HCT116 (cell line): ENCODE data around the gene MAST4. TPM values are rescaled to one million over a fixed set of nuclear protein-coding genes. Genes with fewer than 3 reads are reported as not detected.

ENCODE experiments used
- ATAC-seq: fragments of 200-7000 bp; cut with Tn5 transposase; 2 replicates; pipeline ENCODE4 v1.9.1; 2020; ENCODE audit warnings: mild to moderate bottlenecking, moderate library complexity
- BruUV-seq: library from RNA; stranded (reverse); fragments of 400-500 nt; replicated peaks from 2 replicates; lab custom pipeline; 2021; lab: Mats Ljungman, UMichigan
- CTCF ChIA-PET: fragments of 300-600 bp; sonication (Branson Sonifier 250); formaldehyde crosslinking; loops from one replicate; lab custom pipeline; 2021; ENCODE audit warnings: antibody characterized with exemption; lab: Charles Lee
- POLR2A ChIA-PET: fragments of 300-600, 350-600 bp; sonication (Branson Sonifier 250); formaldehyde crosslinking; loops from one replicate; lab custom pipeline; 2021; ENCODE audit warnings: antibody characterized with exemption; lab: Charles Lee
- RAD21 ChIA-PET, 2 experiments: fragments of 300-600 bp; sonication (Branson Sonifier 250); formaldehyde crosslinking; loops; one replicate each; lab custom pipeline; 2023; ENCODE audit warnings: low total read pairs in 2 of 2; ENCODE audit not compliant: uncharacterized antibody in 2 of 2, unreplicated experiment in 2 of 2, low non-redundant PET in 1 of 2; lab: Charles Lee
- DNase-seq: peaks from one replicate; pipeline ENCODE4 v3.0.0-alpha.2; 2010; ENCODE audit warnings: low read depth, low spot score
- H2AFZ ChIP-seq: fragments of 200-600 bp; shearing (Covaris generic), sonication (generic); 2 replicates; pipeline ENCODE4 v1.6.1; 2017; ENCODE audit warnings: low read depth, mixed run types, mixed read lengths, antibody characterized with exemption, low read length; ENCODE audit not compliant: poor library complexity, severe bottlenecking
- H3K27ac ChIP-seq: 2 replicates; pipeline ENCODE4 v1.5.1; 2012; ENCODE audit warnings: low read depth, low read length
- H3K27me3 ChIP-seq: fragments of 200-600 bp; sonication (generic); 2 replicates; pipeline ENCODE4 v1.6.1; 2016; ENCODE audit warnings: mixed run types, low read length, mixed read lengths; ENCODE audit not compliant: insufficient read depth
- H3K36me3 ChIP-seq, 2 experiments: fragments of 200-500 bp in 1 of 2; fragments of 200-600 bp in 1 of 2; sonication (Bioruptor generic) in 1 of 2; sonication (generic) in 1 of 2; 2 replicates each; pipeline versions ENCODE4 v1.5.1 to v1.6.1; 2014 to 2016; ENCODE audit warnings: low read length in 2 of 2, inconsistent platforms in 1 of 2, mixed read lengths in 1 of 2, mixed run types in 1 of 2; ENCODE audit not compliant: insufficient read depth in 2 of 2, control insufficient read depth in 1 of 2
- H3K4me1 ChIP-seq, 2 experiments: fragments of 200-600 bp in 1 of 2; sonication (generic) in 1 of 2; 2 replicates each; pipeline versions ENCODE4 v1.5.1 to v1.6.1; 2012 to 2017; ENCODE audit warnings: low read length in 2 of 2, inconsistent platforms in 1 of 2, mild to moderate bottlenecking in 1 of 2, mixed read lengths in 1 of 2, mixed run types in 1 of 2, moderate library complexity in 1 of 2; ENCODE audit not compliant: insufficient read depth in 2 of 2, control insufficient read depth in 1 of 2
- H3K4me2 ChIP-seq: fragments of 200-600 bp; sonication (generic); 2 replicates; pipeline ENCODE4 v1.6.1; 2017; ENCODE audit warnings: mixed run types, low read length, mixed read lengths
- H3K4me3 ChIP-seq, 2 experiments: fragments of 200-600 bp in 1 of 2; sonication (generic) in 1 of 2; replicated peaks in 1 of 2; 2 replicates each; pipeline ENCODE4 v1.5.1; 2011 to 2016; ENCODE audit warnings: low read length in 2 of 2, control low read depth in 1 of 2, low read depth in 1 of 2, mild to moderate bottlenecking in 1 of 2, mixed read lengths in 1 of 2, mixed run types in 1 of 2
- H3K79me2 ChIP-seq: fragments of 200-600 bp; sonication (generic); 2 replicates; pipeline ENCODE4 v1.6.1; 2017; ENCODE audit warnings: mild to moderate bottlenecking, mixed run types, low read length, moderate library complexity, mixed read lengths; ENCODE audit not compliant: insufficient read depth
- H3K9ac ChIP-seq: fragments of 200-600 bp; sonication (generic); 2 replicates; pipeline ENCODE4 v1.6.1; 2016; ENCODE audit warnings: low read length, mixed read lengths
- H3K9me2 ChIP-seq: fragments of 200-600 bp; sonication (generic), shearing (Covaris generic); 2 replicates; pipeline ENCODE4 v1.6.1; 2017; ENCODE audit warnings: mixed run types, mild to moderate bottlenecking, moderate library complexity; ENCODE audit not compliant: insufficient read depth
- H3K9me3 ChIP-seq, 2 experiments: fragments of 200-500 bp in 1 of 2; fragments of 200-600 bp in 1 of 2; sonication (Bioruptor generic) in 1 of 2; sonication (generic) in 1 of 2; 2 replicates each; pipeline ENCODE4 v1.6.1; 2014 to 2017; ENCODE audit warnings: low read length in 2 of 2, mixed read lengths in 2 of 2, inconsistent platforms in 1 of 2, low read depth in 1 of 2, mild to moderate bottlenecking in 1 of 2, mixed run types in 1 of 2, moderate library complexity in 1 of 2; ENCODE audit not compliant: control insufficient read depth in 1 of 2, insufficient read depth in 1 of 2
- H4K20me1 ChIP-seq: fragments of 200-600 bp; sonication (generic), shearing (Covaris generic); 2 replicates; pipeline ENCODE4 v1.6.1; 2017; ENCODE audit warnings: mixed run types, mild to moderate bottlenecking, moderate library complexity; ENCODE audit not compliant: insufficient read depth
- JUND ChIP-seq: IDR thresholded peaks from 2 replicates; pipeline ENCODE4 v1.6.1; 2012
- POLR2A ChIP-seq: IDR thresholded peaks from 2 replicates; pipeline ENCODE4 v1.7.0; 2011; ENCODE audit warnings: borderline replicate concordance; ENCODE audit not compliant: insufficient read depth, insufficient read length; ENCODE audit errors: extremely low read depth
- POLR2AphosphoS5 ChIP-seq: IDR thresholded peaks from 2 replicates; pipeline ENCODE4 v1.6.1; 2011; ENCODE audit warnings: mild to moderate bottlenecking, low read depth, low read length, moderate library complexity
- SP1 ChIP-seq: IDR thresholded peaks from 2 replicates; pipeline ENCODE4 v1.6.1; 2012; ENCODE audit warnings: low read depth
- ZFX ChIP-seq: fragments of 450-650 bp; IDR thresholded peaks from 2 replicates; pipeline ENCODE4 v1.6.1; 2017
- intact Hi-C: fragments of 100-400 bp; cut with micrococcal nuclease; formaldehyde crosslinking; loops from 2 replicates; pipeline ENCODE4 v1.10.0; 2022
- total RNA-seq: library from RNA; stranded (reverse); gene quantifications from one replicate; pipeline ENCODE4 v1.2.1, GENCODE V29; 2021; ENCODE audit not compliant: unreplicated experiment
- TF ChIP-seq, protein P1 (sequence below), 3 experiments: fragments of 200-600 bp in 1 of 3; sonication (generic) in 1 of 3; IDR thresholded peaks in 2 of 3; conservative IDR thresholded peaks in 1 of 3; 2 replicates each; pipeline ENCODE4 v1.5.1; 2012 to 2017; ENCODE audit warnings: low read depth in 2 of 3, low read length in 2 of 3, antibody characterized with exemption in 1 of 3, borderline replicate concordance in 1 of 3, control low read depth in 1 of 3, mild to moderate bottlenecking in 1 of 3, mixed read lengths in 1 of 3, mixed run types in 1 of 3, moderate library complexity in 1 of 3; ENCODE audit not compliant: insufficient read depth in 1 of 3

MAST4 gene
- total RNA-seq, 1 experiment from 2014 or later: 1.1 TPM

- peaks cover 24% of the 10 kb centered on the region for H3K27me3 ChIP-seq
- H3K9me3 ChIP-seq: no peaks in the 10 kb centered on the region
- no peaks in the 10 kb centered on the region for H3K9me2 ChIP-seq
- ATAC-seq: no peak
- H3K27ac ChIP-seq: no peak overlapping the region
- no peaks in the 10 kb centered on the region for H3K36me3 ChIP-seq
- TF ChIP-seq, protein P1, sequence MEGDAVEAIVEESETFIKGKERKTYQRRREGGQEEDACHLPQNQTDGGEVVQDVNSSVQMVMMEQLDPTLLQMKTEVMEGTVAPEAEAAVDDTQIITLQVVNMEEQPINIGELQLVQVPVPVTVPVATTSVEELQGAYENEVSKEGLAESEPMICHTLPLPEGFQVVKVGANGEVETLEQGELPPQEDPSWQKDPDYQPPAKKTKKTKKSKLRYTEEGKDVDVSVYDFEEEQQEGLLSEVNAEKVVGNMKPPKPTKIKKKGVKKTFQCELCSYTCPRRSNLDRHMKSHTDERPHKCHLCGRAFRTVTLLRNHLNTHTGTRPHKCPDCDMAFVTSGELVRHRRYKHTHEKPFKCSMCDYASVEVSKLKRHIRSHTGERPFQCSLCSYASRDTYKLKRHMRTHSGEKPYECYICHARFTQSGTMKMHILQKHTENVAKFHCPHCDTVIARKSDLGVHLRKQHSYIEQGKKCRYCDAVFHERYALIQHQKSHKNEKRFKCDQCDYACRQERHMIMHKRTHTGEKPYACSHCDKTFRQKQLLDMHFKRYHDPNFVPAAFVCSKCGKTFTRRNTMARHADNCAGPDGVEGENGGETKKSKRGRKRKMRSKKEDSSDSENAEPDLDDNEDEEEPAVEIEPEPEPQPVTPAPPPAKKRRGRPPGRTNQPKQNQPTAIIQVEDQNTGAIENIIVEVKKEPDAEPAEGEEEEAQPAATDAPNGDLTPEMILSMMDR (IDR thresholded peaks at IDR 0.05 in 2 of 3, conservative IDR thresholded peaks at IDR 0.05 in 1 of 3; ENCODE audit: borderline replicate concordance in 1 of 3, insufficient read depth in 1 of 3, low read depth in 2 of 3, low read length in 2 of 3): no peak
- TF ChIP-seq, all 23 proteins: peak for 0
- BruUV-seq: no TSS peak
- ChIA-PET POLR2A (no interaction called here), CTCF (no interaction called here), RAD21 (no interaction called here)
- Histone ChIP-seq H3K4me1 (no peaks in the 10 kb centered on the region), H3K4me3 (no peak overlapping the region), H4K20me1 (no peaks in the 10 kb centered on the region), H3K9ac (no peak overlapping the region), H2AFZ (no peak overlapping the region), H3K79me2 (no peaks in the 10 kb centered on the region), H3K4me2 (no peak overlapping the region)
- intact Hi-C loops: no loop called here
- no peak for DNase-seq
These were observed 373.8 kb downstream of the MAST4 start for GRCh38 chr5:66969963-66970362.

DNA sequence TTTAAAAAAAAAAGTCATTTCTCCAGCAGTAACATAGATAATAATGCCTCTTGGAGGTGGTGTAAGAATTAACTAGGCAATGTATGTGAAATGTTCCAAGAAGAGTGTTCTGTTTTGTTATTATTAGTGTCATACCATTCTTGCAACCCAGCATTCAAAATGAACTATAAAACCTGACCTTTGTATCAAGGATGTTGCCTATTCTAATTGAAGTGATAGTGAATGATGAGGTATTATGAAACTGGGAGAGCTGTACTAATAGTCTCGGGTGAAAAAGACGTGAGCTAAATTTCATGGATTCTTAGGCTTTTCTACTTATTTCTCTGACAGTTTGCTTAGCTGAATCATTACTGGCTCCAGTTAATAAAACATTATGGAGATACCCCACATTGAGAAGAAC is 375.8 kb downstream of the MAST4 start:
- no TSS peak for BruUV-seq
- Histone ChIP-seq H3K4me3 (no peak overlapping the region), H3K4me1 (no peaks in the 10 kb centered on the region), H3K79me2 (no peaks in the 10 kb centered on the region), H3K27ac (no peak overlapping the region), H3K9me2 (no peaks in the 10 kb centered on the region), H3K9me3 (no peaks in the 10 kb centered on the region), H3K36me3 (no peaks in the 10 kb centered on the region), H2AFZ (no peak overlapping the region), H4K20me1 (no peaks in the 10 kb centered on the region), H3K27me3 (peaks cover 25% of the 10 kb centered on the region), H3K4me2 (no peak overlapping the region), H3K9ac (no peak overlapping the region)
- ChIA-PET CTCF (no interaction called here), RAD21 (no interaction called here), POLR2A (no interaction called here)
- no peak for ATAC-seq
- no peak for TF ChIP-seq SP1
- TF ChIP-seq ZFX: no peak
- TF ChIP-seq POLR2AphosphoS5: no peak
- TF ChIP-seq JUND: no peak
- TF ChIP-seq POLR2A: no peak
- intact Hi-C loops: no loop called here
- no peak for DNase-seq
